Hematopoietic multipotent progenitor cell treated with erythropoietin and hydrocortisone succinate and interleukin-3 and kit ligand, for 17 days (in vitro differentiated cells): ENCODE data around the gene IGFL1.
"Not testable (repeated sequence)": the region's sequence is repeated elsewhere in the genome, so short reads cannot be mapped to it uniquely, and the experiment has no call there.

Experiments used
- DNase-seq: peaks from one replicate; pipeline ENCODE4 v3.0.0-alpha.2; 2015; ENCODE audit warnings: low spot score

The IGFL1 gene

DNA sequence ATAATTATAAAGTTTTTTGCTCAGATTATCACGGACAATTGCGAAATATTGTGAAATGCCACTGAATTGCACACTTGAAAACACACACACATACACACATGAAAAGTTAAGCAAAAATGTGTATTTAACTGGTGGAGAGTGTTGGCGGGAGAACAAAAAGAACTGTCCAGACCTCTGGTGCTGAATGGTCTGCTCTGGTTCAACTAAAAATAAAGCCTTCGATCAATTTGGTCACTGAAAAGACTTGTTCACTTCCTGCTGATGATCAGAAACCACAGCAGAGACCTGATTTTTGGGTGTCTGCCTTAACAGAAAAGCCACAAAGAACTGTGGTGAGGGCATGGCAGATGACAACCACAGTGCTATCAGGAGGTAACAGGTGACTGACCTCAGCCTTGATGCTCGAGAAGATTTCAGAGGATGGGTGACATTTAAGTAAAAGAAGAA lies 4.0 kb upstream of the IGFL1 start:
- DNase-seq, result no peak

DNA sequence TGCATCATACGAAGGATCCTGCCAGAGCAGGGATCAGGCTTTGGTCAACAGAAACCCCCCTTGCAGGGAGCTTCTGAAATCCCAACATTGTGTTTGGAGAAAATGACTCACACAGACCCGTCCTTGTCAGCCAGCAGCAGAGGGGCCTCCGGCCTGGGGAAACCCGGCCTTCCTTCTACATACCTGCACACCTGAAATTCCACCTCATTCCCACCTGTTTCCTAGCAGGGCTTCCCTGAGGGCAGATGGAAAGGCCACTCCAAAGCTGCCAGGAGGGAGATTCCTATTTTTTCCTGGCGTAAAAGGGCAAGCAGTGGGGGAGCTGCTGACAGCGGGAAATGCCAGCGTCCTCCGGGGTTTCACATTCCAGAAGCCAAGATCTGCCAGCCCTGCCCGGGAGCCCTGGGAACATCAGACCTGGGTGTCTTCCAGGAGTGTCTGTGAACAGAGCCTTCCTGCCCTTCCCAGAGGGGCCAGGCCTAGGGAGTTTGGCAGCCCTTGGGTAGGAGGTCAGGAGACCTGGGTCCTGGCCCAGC lies 3.0 kb upstream of the IGFL1 start:
- DNase-seq, result no peak

DNA sequence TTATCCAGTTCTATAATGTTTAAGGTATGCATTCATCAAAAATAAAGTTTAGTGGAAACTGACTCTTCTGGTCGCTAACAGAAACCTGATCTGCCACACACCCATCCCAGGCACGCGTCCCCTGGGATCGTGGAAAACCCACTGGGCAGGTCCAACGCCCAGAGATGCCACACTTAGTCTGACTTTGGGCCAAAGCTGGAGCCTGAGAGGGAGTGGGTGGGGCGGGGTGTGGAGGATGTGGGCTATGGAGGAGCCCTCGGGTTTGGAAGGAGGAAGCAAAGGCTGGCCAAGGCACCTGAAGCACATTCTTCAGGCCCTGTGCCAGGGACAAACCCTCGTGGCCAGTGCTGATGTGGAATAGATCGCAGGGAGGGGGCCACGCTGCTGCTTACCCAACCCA lies 2.5 kb downstream of the IGFL1 start:
- no peak for DNase-seq

DNA sequence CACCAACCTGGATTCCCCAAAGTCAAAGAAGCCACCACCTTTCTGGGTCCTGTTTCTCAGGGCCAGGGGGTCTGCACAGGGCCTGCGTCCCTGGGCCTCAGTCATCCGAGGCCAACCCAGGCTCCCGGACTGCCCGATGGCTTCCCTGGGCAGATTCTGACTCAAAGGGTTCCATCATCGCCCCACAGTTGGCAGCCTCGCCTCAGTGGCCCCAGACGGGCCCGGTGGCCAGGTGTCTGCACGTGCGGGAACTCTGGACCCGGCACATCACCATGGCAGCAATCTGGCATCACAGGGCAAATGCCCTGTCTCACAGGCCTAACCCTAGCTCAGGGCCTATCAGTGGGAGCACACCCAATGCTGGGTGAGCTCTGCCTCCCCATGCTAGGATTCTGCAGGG lies 2.9 kb downstream of the IGFL1 start:
- no peak for DNase-seq

DNA sequence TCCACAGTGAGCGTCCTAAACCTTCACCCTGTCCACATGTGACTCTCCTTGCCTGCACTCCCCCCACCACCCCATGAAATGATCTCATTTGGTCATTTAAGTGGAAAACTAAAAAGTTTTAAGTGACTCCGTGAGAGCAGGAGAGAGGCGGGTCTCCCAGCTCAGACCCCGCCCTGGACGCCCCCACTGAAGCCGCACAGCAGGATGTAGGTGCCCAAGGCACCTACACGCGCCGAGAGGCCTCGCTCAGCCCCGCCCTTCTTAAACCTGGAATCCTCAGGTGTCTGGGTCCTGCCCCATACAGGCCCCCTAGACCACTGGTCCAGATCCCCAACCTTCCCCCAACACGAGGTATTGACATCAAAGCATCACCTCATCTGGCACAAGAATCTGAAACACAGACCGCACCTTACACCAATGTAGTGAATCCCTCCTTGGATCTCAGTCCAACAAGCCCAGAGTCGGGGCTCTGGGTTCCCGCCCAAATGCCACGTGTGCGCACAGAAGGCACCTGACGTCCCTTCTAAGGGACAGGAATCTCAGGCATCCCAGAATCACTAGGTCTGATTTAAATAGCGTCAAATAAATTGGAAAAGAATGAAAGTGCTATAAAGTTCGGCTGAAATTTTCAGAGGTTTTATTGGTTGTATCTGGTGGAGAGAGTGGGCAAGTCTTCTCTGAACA lies 3.5 kb downstream of the IGFL1 start:
- no peak for DNase-seq

DNA sequence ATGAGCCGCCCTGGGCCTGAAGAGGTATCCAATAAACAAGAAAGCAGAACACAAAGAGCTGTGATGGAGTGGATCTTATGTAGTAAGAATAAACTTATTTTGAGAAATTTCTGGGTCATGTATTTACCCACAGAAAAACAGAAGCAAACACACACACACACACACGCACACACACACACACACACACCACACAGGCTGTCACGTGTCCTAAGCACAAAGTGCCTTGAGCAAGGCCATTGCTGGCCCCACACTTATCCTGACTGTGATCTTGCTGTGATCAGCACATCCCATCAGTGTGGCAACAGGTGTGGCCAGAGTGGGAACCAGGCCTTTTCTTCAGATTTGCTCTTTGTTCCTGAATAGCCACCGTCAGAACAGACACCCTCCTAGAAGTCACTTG lies 4.3 kb downstream of the IGFL1 start:
- not testable (repeated sequence) for DNase-seq

DNA sequence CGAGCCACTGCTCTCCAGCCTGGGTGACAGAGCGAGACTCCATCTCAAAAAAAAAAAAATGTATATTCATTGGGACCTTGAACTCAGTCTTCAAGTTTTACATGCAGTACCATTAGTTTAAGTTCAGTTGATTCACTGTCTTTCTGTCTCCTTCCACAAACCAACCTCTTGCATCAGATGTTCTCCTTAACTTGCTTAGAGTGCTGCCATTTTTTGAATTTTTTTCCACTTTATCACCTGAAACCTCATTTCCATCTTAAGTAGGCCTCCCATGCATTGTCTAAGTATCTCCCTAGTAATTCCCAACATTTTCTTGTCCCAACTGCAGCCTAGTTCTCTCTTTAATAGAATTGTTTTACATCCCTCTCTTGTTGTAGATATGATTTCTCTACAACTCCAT lies 8.6 kb downstream of the IGFL1 start:
- DNase-seq, result not testable (repeated sequence)

DNA sequence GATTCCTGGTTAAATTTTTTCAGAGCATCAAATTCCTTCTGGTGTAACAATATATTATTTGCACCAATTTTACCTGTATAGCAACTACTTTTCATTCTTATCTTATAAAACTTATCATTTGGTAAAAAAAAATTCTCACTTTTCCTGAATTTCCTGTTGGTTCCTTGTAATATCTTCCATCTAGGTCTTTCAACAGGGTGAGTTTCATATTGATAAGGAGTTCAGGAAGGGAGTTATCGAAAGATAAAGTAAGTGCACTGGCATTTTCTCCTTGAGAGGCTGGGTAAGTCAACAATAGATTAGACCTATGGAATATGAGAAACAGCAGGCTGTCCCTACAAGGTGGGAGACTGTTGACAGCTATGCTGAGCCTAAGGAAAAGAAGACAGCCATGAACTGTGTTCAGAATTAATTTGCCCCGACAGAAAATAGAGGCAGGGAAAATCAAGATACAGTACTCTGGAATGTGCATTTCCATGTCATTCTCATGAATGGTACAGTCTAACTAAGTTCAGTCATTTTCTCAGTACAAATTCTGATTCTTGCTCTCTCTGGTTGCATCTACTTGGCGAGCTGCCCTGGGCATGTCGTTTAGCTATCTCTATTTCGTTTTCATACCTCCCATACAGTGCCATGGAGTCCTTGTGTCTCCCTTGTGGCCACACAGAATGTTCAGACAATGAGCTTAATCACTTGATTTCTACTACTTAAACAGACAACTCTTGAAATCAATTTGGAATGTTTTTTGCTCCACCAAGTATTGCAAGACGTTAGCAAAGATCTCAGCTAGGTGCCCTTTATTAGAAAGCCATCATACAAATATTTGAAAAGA lies 9.9 kb downstream of the IGFL1 start:
- no peak for DNase-seq

DNA sequence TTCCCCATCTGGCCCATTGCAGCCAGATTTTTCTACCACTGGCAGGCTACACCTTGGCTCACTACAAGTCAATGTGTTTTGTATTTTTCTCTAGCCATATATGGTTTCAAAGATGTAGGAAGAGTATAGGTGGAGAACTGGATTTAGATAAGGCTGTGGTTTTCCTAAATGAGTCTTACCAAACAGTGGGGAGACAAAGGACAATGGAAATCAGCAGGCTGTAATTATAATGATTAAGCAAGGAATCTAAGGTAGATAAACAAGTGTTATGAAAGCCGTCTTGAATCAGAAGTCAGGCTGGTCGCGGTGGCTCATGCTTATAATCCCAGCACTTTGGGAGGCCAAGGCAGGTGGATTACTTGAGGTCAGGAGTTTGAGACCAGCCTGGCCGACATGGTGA lies 11.2 kb downstream of the IGFL1 start:
- no peak for DNase-seq

DNA sequence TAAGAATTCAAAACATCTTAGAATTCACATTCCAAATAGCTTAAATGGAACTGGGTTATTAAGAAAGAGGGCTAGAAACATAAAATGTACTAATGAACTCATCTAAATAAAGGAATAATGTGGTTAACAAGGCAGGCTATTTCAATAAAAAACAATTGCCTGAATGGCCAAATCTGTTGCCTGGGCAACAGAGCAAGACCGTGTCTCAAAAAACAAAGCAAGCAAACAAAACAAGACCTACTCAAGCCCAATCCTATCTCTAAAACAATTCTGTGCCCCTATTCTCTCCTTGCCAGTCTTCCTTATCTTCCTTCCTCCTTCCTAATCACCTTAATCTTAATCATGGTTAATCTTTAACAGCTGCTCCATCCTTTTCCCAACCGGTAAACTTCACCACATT lies 12.1 kb downstream of the IGFL1 start:
- DNase-seq, result no peak

DNA sequence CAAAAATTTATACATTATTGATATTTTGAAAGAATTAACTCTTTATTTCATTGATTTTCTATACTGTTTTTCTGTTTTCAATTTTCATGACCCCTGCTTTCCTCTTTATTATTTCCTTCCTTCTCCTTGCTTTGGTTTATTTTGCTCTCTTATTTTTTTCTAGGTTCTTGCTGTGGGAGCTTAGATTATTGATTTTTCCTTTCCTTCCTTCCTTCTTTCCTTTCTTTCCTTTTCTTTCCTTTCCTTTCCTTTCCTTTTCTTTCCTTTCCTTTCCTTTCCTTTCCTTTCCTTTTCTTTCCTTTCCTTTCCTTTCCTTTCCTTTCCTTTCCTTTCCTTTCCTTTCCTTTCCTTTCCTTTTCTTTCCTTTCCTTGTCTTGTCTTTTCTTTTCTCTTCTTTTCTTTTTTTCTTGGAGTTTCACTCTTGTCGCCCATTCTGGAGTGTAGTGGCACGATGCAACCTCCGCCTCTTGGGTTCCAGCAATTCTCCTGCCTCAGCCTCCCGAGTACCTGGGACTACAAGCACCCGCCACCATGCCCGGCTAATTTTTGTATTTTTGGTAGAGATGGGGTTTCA lies 13.6 kb downstream of the IGFL1 start:
- DNase-seq, result not testable (repeated sequence)

DNA sequence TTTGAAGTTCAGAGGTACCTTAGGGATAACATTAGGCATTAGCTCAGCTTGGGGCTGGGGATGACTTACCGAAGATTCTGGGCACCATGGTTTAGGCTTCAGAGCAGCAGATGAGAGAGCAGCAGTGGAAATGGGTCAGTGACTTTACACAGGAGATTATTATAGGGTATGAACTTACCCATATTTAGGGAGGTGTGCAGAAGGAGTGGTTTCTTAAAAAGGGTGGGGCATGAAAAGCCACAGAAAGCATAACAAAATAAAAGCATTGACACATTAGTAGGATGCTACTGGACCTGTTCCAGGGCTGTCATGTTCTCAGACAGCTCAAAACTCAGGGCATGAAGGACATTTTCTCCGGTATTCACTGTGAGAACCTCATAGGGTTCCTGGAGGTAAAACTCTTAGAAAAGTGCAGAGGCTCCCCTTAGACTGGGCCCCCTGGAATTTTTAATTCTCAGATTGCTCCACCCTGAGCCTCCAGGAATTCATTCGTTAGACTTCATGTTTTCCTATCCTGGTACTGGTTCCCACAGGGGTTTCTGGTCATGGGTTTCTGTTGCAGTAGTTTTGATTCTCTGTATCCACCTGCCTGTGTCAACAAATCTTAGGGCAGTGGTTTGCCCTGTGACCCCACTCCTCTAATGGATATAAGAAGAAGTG lies 20.7 kb downstream of the IGFL1 start:
- no peak for DNase-seq

DNA sequence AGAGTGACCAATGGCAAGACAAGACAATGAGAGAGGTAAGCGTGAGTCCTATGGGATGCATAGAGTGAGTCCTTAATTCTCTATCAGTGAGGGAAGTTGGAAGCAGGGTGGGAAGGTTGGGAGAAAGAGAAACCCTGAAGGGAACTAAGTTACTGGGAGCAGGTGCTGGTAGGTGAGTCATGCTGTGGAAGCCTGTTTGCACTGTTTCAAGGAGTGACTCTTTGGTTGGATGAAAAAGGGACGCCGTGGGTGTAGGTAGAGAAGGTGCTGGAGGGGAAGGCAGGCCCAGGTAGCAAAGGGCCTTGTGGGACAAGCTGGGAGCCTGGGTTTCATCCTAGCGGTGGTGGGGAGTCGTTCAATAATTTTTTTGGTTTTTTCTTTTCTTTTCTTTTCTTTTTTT lies 21.9 kb downstream of the IGFL1 start:
- DNase-seq, result no peak

DNA sequence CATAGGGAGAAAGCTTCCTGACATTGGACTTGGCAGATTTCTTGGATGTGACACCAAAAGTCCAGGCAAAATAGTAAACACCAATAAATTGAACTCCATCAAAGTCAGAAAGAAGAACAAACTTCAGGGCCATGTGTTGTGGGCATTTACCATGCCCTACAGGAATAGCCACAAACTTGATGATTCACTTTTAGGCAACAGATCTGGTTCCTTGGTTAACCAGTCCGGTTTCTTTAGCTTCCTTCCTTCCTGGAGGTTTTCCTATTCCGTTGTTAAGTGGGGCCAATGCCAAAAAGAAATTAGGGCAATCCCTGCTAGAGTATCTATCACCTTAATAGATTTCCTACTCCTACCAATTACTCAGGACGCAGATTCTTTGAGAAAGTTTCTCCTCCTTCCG lies 25.2 kb downstream of the IGFL1 start:
- DNase-seq, result no peak

DNA sequence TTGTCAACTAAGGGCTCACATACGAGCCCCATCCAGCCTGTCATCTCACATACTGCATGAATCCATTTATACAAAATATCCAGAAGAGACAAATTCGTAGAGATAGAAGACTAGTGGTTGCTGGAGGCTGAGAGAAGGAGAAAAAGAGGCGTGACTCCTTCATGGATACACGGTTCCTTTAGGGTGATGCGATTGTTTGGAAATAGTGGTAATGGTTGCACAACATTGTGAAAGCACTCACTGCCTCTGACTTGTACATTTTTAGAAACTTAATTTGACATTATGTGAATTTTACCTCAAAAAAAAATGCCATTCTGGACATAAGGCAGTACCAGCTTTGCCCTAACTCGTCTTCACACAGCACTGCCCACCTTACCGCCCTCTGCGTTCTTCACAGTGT lies 27.3 kb downstream of the IGFL1 start:
- no peak for DNase-seq

DNA sequence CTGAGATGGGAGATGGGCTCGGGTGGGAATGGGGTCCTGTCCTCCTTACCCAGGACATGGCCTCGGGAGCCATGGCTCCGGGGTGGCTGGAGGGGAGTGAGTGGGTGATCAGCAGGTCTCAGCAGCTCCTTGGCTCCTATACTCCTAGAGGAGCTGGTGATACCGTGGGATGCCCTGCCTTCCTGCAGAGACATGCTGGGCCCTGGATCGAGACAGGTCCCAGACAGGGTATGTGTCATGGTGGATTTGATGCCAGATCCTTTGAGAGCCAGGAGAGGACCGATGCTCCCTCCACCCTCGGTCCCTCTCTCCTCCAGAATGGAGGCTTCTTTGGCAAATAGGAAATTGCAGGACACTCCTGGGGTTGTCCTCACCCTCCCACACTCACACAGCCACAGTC lies 32.0 kb downstream of the IGFL1 start:
- DNase-seq, result not testable (repeated sequence)

DNA sequence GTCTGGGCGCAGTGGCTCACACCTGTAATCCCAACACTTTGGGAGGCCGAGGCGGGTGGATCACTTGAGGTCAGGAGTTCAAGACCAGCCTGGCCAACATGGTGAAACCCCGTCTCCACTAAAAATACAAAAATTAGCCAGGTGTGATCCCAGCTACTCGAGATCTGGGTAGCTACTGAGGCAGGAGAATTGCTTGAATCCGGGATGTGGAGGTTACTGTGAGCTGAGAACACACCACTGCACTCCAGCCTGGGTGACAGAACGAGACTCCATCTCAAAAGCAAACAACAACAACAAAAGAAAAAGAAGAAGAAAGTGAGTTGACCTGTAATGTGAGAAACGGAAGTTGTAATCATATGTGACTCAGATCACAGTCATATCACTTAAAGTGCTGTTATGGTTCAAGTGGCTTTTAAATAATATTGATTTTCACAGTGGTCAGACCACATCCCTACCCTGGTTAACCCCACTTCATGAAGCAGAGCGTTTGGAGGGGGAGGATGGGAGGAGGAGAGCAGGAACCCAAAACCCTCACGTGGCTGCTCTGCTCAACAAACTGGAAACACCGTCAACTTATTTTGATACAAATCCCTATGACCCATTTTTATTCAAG lies 33.2 kb downstream of the IGFL1 start:
- not testable (repeated sequence) for DNase-seq

DNA sequence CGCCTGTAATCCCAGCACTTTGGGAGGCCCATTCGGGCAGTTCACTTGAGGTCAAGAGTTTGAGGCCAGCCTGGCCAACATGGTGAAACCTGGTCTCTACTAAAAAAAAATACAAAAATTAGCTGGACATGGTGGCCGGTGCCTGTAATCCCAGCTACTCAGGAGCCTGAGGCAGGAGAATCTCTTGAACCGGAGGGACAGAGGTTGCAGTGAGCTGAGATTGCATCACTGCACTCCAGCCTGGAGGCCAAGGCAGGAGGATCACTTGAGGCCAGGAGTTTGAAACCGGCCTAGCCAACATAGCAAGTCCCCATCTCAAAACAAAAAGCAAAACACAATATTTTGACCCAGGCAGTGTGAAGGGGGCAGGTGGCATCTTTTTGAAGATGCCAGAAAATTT lies 35.3 kb downstream of the IGFL1 start:
- DNase-seq, result not testable (repeated sequence)

DNA sequence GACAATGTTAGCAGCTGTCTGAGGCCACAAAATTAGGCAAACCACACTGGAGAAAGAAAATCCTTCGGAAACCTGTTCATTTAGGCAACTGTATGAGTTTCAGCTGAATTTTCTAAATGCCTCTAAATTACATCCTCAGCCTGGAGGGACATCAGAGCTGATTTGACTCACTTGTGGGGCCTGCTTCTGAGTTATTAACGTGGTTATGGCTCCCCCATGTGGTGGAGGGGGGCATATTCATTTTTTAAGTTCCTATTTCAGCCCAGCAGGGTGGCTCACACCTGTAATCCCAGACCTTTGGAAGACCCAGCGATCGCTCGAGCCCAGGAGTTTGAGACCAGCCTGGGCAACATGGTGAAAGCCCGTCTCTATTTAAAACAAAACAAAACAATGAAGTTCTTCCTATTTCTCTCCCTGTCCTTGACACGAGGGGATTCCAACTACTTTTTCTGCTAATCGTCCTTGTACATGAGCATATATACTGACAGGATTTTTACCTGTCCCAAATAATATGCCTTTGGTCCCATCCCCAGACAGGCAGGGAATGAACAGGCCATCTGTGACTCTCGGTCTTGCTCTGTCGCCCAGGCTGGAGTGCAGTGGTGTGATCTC lies 35.8 kb downstream of the IGFL1 start:
- peak; percentile 76 for DNase-seq

DNA sequence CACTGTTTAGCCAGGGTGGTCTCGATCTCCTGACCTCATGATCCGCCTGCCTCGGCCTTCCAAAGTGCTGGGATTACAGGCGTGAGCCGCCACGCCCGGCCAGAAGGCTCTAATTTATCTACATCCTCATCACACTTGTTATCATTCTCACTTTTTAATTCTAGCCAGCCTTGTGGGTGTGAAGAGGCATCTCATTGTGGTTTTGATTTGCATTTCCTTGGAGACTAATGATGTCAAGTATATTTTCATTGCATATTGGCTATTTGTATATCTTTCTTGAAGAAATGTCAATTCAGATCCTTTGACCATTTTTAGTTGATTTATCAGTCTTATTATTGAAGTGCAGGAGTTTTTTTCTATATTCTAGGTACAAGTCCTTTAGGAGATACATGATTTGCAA lies 39.6 kb downstream of the IGFL1 start:
- DNase-seq, result no peak

DNA sequence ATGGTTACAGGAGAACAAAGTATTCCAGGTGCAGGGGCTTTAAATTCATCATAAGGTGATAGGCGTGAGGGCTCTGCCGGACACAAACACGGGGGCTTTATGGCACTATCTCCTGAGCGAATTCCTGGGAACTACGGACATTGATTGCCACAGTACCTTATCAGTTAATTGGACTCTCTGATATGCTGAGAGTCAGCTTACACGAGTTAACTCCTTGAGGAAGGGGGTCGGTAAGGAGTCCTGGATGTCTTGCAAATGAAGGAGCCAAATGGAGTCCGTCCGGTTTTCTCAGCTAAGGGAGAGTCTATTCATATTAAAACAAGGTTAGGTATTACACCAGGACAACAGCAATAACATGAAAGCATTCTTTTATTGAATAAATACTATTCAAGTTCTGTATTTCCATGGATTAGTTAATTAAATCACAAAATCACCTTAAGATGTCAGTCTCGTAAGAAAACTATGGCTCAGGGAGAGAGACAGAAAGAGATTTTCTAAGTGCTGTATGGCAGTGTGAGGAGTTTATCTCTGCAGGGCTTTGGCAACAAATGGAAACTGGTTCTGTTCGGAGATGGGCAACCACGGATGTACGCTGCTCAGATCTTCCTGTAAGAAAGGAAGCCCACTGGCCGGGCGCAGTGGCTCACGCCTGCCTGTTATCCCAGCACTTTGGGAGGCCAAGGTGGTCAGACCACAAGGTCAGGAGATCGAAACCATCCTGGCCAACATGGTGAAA lies 41.1 kb downstream of the IGFL1 start:
- no peak for DNase-seq
